GM21526 (cell line): ENCODE results near the gene PCNX3.
A peak's percentile ranks its signal among the peaks of the same experiment; 100 is the strongest.

ENCODE experiments used
- ATAC-seq: cut with Tn5 transposase; IDR thresholded peaks from one replicate; pipeline ENCODE4 v1.9.1; 2021; ENCODE audit warnings: moderate library complexity; ENCODE audit not compliant: unreplicated experiment, low FRiP score

Gene PCNX3

DNA sequence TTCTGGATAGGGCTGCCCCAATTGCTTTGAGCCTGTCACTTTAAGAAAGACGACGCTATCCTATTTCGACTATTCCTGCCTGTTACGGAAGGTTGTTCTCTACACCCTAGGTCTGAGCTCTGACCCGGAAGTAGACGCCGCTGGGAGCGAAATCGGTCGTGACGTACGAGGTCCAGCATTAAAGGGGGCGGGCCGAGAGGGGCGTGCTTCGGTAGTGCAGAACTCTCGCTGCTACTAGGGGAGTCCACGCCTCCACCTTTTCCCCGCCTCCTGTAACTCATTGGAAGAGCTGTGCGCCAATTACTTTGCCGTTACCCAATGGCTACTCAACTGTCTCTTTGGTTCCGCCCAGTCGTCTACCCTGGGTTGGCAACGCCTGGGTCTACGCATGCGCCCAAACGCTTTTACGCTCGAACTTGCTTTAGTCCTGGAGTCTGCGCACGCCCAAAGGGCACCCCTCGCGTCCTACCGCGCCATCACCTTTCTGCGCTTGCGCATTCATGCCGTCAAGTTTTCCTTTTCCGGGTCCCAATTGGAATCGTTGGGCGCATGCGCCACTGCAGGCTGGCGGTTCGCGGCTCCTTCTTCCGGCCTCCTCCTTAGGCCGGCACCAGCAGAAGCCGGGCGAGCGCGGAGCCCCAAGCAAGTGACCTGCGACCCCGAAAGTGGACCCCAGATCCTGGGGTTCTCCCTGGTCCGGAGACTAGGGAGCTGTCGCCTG is at the start of gene PCNX3:
Gene PCNX3 (plus strand): TSS at position 548 of the 721 bp plus-strand sequence. CDS start 536 bp downstream, outside the sequence.
- ATAC-seq: peak; percentile 68

DNA sequence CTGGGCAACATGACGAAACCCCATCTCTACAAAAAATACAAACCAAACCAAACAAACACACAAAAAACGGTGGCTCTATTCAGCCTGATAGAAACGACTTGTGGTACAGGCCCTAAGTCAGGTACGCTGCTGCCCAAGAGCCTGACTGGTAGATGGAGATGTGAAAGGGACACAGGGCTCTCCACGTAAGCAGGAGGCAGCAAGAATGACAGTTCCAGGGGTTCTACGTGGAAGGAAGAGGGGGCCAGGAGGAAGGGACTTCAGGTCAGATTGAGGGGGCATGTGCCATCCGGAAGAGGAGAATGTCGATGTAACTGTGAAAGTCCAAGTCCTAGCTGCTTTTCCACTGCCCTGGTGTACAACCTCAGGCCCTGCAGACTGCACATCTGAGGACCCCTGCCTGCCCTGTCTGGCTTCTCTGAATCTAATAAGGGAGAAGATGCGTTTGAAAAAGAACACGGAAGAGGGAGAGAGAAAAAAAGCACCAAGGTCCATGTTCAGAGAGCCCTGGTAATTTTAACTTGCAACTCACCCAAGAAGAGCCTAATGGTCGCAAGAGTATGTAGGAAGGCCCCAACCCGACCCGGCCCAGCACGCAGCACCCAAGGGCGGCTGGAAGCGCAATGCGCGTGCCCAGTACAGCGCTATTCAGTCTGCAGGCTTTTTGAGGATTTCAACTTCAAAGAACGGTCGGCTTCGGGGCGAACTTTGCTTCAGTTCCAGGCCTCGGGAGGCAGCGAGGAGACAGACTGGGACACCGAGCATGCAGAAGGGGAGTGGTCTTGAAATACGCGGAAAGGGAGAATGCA is 46.2 kb upstream of the PCNX3 start:
- peak; percentile 1 for ATAC-seq

DNA sequence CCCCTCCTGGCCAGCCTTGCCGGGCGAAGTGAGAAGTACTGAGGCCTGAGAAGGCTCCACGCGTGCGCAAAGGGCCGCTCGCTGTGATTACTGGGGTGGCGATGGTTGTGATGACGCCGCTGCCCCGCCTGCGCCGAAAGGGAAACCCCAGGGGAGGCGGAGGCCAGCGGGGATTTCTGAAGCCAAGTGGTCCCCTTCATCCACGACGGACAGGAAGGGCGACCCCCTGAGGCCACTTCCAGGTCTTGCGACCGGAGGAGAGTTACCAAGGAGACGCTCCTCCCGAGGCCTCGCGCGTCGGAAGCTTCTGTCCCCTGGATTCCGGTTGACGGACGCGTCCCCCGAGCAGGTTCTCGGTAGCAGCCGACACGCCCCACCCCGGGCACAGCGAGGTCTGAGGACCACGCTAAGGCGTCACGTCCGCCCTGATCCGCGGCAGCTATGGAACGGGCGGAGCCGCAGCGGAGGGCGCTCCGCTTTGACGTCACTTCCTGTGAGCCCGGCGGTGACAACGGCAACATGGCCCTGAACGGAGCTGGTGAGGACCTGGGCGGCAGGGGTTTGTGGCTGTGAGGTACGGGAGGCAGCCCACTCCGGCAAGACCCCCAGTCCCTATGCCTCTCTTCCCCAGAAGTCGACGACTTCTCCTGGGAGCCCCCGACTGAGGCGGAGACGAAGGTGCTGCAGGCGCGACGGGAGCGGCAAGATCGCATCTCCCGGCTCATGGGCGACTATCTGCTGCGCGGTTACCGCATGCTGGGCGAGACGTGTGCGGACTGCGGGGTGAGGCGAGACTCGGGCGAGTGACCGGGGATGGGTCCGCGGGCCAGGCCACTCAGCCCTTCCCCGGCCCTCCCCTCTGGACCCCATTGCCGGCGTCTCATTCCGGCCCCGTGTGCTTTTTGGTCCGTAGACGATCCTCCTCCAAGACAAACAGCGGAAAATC is 45.3 kb upstream of the PCNX3 start, which contains the start of gene ZNRD2:
Gene ZNRD2 (plus strand): TSS at position 505 of the 946 bp plus-strand sequence. CDS start 15 bp downstream, at position 520.
- peak; percentile 43 for ATAC-seq

DNA sequence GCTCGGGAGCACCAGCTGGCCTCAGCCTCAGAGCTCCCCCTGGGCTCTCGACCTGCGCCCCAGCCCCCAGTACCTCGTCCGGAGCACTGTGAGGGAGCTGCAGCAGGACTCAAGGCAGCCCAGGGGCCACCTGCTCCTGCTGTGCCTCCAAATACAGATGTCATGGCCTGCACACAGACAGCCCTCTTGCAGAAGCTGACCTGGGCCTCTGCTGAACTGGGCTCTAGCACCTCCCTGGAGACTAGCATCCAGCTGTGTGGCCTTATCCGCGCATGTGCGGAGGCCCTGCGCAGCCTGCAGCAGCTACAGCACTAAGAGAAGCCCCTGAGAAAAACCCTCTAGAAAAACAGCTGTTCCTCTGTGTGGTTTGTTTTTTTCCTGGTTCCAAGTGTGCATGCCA is 44.2 kb upstream of the PCNX3 start:
- no peak for ATAC-seq

- no peak for ATAC-seq
Measured at GRCh38 chr11:65571940-65572339, 43.6 kb upstream of the PCNX3 start.

- ATAC-seq: no peak
Measured at GRCh38 chr11:65572356-65573051, 43.1 kb upstream of the PCNX3 start, which contains the start of gene FAM89B. TSS of gene FAM89B (plus strand) at chr11:65572538. CDS start at chr11:65572670, 132 bp downstream.

- ATAC-seq: no peak
Measured at GRCh38 chr11:65573391-65574079, 42.0 kb upstream of the PCNX3 start.

- ATAC-seq: no peak
Measured at GRCh38 chr11:65574109-65574810, 41.3 kb upstream of the PCNX3 start.

DNA sequence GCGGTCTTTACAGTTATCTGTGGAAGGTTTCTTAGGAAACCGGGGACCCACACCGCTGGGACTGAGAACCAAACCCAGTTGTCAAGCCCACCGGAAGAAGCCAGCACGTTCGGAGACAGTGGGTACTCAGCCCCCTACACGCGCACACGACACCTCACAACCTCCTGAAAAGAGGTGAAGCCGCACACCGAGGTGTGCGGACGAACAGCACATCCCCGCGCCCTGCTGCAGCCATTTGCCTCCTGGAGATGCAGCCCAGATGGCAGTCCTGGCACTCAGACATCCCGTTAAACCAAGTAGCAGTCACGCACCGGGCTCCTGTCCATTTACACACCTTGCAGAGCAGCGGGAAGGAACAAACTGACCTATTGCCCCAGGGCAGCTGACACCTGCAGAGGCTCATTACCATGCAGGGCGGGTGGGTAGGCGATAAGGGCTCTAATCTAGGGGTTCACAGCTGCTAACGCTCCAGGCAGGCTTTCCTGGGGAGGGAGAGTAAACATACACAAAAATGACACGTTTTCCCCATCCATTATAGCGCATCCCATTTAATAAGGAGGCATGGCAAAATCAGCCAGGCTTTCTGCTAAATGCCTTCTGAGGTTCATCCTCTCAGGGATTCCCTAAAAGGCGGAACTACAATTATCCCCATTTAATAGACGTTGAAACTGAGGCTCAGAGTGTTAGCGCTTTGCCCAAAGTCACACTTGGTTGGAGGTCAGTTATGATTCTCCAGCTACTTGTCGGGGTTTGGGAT is 40.6 kb upstream of the PCNX3 start:
- ATAC-seq: no peak

GRCh38 chr11:65575568-65576231 is 39.9 kb upstream of the PCNX3 start, which contains the start of gene EHBP1L1:
TSS of gene EHBP1L1 (plus strand) at chr11:65576053. CDS start at chr11:65576303, 250 bp downstream.
- no peak for ATAC-seq

DNA sequence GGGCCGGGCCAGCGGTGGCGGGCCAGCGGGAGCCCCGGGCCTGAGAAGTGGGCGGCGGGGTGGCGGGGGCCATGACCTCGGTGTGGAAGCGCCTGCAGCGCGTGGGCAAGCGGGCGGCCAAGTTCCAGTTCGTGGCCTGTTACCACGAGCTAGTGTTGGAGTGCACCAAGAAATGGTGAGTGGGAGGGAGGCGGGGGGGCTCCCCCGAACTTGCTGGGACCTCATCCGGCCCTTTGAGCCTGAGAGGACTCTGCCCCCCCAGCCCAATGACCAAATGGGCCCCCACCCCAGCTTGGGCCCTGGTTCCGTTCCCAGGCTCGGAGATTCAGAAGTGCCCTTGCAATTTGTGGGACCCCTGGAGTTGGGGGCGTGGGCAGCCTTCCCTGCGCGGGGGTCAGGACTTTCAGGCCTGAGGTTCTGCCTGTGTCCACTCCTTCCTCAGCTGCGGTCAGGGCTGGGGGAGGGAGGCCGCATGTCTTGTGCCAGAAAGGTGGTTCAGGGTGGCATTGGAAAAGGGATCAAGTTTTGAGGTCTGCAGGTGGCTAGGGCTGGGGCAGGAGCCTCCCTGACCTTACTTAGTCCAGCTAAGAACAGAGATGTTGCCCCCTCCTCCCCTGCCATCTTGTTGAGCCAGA is 39.2 kb upstream of the PCNX3 start:
- ATAC-seq: no peak

GRCh38 chr11:65576867-65577755 is 38.5 kb upstream of the PCNX3 start:
- no peak for ATAC-seq

DNA sequence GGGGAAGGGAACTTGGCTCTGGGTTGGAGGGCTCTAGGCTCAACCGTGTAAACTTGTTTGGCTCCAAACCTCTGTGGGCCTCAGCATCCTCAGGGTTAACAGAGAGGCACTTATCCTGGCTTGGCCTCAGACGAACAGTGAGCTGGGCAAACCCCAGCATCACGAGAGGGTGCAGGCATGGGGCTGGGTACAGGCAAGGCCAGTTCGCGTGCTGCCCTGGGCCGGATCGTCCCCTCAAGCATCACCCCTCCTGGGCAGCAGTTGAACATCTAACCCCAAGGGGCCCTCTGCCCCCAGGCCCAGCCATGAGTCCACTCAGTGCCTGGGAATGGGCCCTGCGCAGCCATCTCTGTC is 37.8 kb upstream of the PCNX3 start:
- no peak for ATAC-seq

DNA sequence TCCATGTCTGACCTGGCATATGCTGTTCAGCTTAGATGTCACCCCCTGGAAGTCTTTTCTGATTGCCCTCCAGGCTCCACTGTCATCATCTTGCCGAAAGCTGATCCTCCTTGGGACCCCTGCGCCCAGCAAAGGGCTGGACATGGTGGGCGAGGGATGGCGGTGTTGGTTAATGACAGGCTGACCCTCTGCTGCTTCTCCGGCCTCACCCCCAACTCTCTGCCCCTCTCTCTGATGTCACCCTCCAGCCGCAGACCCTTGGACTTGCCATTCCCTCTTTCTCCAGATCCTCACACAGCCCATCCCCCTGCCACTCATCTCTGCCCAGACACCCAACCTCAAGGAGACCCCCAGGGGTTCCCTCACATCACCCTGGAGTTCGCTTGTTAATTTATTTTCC is 37.4 kb upstream of the PCNX3 start:
- no peak for ATAC-seq

DNA sequence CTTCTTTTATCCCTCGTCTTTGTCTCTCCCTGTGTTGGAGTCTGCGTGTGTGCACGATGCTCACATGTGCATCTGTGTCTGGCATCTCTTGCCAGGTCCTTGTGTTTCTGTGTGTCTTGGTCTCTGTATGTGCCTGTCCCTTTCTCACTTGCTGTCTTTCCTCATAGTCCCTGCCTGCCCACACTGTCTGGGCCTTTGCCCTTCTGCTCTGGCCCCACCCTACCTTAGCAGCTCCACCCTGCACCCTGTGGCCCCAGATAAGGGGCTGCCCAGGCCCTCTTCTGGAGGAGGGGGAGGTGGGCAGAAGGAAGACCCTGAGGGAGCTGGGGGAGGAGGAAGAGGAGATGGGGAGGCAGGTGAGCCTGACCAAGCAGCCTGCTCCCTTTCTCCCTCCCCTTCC is 36.9 kb upstream of the PCNX3 start:
- no peak for ATAC-seq

DNA sequence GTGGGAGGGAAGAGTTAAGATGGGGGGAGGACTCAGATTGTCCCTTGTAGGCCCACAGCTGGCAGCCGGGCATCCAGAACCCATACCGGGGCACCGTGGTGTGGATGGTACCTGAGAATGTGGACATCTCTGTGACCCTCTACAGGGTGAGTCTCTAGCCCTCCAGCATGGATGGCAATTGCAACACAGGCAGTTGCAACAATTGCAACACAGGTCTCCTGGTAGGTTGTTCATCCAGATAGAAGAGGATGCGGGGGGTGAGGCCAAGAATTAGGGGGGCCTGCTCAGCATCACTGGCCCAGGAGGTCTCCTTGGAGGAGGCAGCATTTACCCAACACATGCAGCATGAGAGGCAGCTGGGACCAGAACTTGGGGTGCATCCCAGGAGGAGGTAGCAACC is 36.3 kb upstream of the PCNX3 start:
- no peak for ATAC-seq
